ENCODE results near the gene CNPY1.

Gene CNPY1

DNA sequence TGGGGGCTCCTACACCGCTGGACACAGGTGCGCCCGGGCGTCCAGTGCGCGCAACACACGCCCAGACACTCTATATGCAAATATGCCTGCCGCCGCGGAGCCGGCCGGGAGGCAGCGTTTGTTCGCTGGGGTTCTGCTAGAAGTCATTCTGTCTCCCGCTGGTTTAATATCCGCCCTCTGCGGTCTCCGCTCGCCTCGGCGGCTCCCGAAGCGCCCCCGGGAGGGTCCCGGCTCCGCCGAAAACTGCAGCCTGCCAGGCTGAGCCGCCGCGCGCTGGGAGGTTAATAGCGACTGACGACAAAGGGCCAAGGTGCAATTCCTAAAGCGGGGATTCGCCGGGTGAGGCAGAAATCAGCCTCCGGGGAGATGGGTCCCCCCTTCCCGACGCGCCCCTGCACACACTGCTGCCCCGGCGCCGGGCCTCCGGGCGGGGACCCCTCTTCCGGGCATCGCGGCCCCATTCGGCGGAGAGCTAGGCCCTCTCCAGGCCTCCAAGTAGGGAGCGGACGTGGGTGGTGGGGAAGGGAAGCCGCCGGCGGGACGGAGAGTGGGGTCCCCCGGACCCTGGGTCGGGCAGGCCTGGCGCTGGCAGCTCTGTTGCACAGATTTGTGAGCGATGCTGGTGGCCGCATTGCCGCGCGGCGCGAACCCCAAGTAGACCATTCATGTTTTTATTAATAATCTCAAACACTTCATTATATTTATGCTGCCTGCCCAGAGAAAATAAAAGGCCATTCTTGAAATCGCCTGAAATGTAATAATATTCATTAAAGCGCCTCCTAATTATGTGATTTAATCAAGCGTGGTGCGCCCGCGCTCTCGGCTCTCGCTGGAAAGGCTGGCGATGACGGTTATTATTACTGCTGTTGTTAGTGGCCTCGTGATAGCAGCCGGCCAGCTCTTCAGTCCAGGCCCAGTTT, 79.3 kb downstream of the CNPY1 start:
- no peak for DNase-seq (ENCODE audit: low read depth)

DNA sequence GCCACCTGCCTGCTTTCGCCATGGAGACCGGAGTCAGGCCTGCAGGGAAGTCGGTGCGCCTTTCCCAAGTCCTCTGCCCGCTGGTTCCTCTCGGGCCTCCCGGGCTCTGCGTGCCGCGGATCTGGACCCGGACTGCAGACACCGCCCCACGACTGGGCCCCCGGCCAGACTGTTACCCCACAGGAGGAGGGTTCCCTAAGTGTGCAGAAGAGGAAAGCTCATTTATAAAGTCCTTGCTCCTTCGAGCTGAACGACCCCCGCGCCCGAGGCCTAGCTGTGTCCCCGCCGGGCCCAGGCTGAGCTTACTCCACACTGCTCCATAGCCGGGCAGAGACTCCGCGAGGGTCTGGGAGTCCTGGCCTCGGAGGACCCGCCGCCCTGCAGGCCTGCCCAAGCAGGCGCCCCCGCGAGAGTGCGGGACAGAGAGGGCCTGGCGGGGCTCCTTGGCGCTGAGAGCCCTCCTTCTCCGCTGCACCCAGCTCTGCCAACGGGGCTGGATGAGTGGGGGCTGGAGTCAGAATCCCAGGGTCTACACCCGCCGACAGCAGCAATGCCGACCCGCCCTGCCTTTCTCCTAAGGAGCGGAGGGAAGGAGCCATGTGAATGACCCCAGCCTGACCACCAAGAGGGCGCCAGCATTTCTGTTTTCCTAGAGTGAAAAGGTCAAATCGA, 80.1 kb downstream of the CNPY1 start:
- DNase-seq (ENCODE audit: low read depth), result no peak

DNA sequence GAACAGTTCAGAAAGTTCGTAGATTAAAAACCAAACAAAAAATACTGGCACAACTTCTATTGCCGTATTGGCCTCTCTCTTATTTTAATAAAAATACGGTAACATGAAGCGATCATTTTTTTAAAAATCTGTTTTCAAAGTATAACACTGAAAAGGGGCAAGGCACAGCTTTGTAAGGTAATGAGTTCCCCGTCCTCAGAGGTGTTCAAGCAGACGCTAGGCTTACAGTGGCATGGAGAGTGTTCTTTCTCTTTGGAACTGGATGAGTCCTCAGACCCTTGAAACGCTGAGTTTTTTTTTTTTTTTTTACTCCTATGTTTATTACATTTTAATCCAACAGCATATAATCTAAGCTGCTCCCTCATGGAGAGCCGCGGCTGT, 80.6 kb downstream of the CNPY1 start:
- no peak for DNase-seq (ENCODE audit: low read depth)

DNA sequence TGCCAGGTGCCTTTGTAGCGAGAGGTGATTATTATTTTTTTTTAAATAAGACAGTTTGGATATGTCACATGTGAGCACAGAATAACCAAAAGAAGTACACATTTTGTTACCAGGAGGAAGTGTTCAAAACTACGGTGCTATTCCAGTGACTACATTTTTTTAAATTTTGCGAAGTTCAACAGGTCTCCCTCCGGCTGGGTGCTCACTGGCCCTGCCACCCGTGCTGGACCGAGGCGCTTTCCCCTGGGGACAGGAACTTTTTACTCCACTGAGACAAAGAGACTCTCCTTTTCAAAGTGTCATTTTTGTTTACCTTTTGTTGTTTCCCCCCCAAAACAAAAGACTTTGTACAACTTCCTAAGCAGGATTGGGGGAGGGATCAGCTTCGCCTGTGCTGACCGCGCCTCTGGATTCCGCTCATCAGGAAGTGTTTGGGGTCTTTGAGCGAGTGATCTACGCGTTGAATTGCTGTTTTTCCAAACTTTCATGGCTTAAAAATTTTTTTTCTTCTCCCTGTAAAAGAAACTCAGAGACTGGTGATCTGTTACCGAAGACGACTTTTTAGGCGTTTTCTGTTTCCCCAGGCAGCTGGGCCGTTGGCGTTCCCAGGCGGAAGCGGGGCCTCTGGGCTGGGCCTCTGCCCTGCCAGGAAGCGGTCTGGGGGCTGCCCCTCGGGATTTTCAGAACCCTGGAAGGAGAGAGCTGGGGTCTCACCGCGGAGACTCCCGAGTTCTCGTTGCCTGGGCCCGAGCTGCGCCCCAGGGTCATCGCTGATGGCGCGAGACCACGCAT, 81.2 kb downstream of the CNPY1 start:
- no peak for DNase-seq (ENCODE audit: low read depth)

DNA sequence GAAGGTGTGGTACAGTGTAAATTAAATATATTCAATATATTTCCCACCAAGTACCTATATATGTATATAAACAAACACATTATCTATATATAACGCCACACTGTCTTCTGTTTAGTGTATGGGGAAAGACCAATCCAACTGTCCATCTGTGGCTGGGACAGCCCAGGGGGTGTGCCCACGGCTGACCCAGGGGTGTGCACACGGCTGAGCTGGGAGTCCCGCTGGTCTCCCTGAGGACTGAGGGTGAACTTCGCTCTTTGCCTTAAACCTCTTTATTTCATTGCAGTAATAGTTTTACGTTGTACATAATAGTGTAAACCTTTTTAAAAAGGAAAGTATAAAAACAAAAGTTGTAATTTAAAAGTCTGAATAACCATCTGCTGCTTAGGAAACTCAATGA, 82.2 kb downstream of the CNPY1 start:
- no peak for DNase-seq (ENCODE audit: low read depth)

DNA sequence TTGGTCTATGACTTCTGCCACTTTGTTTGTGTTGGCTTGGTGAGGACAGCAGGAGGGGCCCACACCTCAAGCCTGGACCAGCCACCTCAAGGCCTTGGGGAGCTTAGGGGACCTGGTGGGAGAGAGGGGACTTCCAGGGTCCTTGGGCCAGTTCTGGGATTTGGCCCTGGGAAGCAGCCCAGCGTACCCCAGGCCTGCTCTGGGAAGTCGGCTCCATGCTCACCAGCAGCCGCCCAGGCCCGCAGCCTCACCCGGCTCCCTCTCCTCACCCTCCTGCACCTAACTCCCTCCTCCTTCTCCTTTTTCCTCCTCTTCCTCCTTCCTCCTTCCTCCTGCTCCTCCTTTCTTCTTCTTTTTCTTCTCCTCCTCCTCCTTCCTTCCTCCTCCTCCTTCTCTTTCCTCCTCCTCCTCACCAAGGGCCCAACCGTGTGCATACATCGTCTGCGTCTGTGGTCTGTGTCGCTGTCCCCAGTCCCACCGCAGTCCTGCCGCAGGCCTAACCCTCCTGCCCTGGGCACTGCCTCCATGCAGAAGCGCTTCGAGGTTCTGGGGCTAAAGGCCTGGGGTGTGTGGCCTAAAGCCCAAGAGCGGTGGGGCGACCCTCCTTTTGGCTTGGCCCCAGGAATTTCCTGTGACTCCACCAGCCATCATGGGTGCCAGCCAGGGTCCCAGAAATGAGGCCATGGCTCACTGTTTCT, 83.1 kb downstream of the CNPY1 start:
- no peak for DNase-seq (ENCODE audit: low read depth)

DNA sequence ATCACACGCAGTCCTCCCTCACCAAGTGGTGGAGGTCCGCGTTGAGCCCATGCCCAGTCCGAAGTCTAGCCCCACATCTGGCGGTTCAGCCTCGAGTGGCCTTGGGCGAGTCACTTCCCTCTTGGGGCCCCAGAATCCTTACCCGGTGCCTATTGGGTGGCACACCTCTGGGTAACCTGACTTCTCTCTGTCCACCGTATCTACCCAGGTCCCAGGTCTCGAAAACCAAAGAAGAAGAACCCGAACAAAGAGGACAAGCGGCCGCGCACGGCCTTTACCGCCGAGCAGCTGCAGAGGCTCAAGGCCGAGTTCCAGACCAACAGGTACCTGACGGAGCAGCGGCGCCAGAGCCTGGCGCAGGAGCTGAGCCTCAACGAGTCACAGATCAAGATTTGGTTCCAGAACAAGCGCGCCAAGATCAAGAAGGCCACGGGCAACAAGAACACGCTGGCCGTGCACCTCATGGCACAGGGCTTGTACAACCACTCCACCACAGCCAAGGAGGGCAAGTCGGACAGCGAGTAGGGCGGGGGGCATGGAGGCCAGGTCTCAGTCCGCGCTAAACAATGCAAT, 84.1 kb downstream of the CNPY1 start:
- DNase-seq (ENCODE audit: low read depth), result no peak

DNA sequence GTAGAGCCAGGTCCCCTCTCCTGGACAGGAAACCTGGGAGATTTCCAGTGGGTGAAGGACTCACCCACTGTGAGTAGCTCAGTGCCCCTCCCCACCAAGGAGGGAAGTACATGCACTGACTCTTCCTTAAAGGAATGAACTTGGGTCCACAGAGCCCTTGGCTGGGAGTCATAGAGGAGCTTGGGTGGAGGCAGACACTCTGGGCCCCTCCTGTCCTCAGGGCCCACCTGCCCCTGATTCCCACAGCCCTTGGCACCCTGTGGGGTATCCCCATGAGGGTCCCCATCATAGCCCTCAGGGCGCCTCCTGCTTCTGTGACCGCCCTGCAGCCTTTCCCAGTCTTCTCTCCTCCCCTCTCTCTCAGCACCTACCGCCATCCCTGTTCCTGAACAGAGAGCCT, 84.7 kb downstream of the CNPY1 start:
- no peak for DNase-seq (ENCODE audit: low read depth)

DNA sequence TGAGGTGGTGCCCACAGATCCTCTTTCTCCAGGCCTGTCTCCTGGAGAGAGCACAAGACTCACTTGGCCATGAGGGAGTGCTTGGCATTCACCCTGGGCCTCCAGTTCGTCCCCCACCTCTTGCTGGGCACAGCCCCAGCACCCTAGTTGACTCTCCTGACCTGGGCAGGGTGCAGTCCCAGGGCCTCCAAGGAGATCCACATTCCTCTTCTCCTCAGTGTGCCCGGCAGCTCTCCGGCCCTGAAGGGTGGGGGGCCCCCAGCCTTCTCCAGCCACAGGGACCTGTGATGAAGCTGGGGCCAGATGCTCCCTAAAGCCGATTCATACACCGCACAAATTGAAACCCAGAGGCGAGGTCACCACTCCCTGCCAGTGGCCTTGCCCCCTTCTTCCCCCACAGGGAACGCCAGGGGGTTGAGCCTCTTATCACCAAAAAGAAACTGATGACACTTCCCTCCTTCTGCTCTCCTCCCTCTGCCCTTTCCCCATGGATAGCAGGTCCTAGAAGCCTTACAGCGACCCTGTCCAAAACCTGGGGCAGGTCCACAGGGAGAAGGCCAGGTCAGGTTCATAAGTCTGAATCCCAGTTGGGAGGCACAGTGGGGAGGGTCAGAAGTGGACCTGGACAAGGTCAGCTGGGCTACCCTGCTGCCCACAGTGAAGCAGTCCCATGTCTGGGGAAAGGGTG, 85.3 kb downstream of the CNPY1 start:
- DNase-seq (ENCODE audit: low read depth), result no peak

DNA sequence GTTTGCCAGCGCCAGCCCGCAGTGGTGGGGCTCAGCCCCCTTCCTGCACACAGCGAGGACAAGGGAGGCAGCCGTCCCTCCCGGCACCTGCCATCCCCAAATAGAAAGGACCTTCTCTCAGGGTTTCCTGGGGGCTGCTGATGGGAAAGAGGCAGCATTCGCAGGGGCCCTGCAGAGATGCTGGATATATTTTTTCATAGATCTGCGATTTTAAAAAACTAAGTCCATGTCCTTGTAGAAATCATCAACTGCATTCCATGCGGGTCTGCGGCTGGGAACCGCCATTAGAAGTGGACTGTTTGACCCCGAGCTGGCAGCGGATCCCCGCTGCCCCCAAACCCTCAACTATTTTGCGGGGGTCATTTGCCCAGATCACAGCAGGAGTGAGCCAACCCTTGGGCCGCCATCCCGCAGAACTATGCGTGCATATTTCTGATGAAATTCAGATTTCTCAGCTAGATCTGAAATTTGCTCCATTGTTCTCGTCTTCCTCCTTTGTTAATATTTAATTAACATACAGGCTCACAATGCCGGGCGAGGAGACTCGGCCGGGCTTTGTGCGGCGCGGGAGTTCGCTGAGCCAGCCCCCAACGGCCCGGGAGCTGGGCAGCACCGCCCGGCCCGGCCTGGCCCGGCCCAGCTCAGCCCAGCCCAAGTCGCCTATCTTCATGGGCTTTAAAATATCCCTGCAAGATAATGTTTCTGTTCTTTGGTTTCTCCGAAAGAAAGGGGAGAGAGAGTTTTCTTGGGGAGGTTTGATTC, 86.5 kb downstream of the CNPY1 start:
- no peak for DNase-seq (ENCODE audit: low read depth)

DNA sequence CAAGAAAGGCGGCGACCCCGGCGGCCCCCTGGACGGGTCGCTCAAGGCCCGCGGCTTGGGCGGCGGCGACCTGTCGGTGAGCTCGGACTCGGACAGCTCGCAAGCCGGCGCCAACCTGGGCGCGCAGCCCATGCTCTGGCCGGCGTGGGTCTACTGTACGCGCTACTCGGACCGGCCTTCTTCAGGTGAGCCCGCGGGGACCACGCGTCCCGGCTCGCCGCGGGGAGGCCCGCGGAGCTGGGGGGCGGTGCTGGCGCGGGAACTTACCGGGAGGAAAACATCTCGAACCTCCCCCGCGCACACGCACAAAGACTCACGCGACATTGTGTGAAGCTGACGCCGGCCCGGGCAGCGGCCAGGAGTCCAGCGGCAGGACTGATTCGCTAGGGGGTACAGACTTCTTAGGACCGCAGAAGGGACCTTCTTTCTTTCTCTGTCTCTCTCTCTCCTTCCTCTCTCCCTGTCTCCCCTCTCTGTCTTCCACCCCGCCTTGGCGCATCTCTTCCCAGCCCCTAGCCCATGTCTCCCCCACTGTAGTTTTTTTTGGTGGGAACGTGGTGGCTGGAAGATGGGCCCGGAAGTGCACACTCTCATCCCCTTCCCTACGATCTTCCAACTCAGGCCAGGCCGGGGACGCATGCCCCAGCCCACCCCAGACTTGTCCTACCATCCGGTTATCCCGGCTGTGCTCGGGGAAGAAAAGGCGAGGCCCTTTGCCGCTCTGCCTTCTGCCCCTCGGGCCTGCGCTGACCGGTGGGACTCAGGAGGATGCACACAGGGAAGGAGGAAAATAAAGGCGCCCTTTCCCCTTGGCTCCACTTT, 87.3 kb downstream of the CNPY1 start:
- DNase-seq (ENCODE audit: low read depth), result no peak

DNA sequence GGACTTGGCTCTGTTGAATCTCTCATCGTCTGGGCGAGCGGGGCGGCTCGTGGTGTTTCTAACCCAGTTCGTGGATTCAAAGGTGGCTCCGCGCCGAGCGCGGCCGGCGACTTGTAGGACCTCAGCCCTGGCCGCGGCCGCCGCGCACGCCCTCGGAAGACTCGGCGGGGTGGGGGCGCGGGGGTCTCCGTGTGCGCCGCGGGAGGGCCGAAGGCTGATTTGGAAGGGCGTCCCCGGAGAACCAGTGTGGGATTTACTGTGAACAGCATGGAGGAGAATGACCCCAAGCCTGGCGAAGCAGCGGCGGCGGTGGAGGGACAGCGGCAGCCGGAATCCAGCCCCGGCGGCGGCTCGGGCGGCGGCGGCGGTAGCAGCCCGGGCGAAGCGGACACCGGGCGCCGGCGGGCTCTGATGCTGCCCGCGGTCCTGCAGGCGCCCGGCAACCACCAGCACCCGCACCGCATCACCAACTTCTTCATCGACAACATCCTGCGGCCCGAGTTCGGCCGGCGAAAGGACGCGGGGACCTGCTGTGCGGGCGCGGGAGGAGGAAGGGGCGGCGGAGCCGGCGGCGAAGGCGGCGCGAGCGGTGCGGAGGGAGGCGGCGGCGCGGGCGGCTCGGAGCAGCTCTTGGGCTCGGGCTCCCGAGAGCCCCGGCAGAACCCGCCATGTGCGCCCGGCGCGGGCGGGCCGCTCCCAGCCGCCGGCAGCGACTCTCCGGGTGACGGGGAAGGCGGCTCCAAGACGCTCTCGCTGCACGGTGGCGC, 88.1 kb downstream of the CNPY1 start, which contains the start of gene EN2:
TSS of gene EN2 (plus strand) at position 19 of the 767 bp plus-strand sequence. CDS start at position 268, 249 bp downstream.
- no peak for DNase-seq (ENCODE audit: low read depth)

DNA sequence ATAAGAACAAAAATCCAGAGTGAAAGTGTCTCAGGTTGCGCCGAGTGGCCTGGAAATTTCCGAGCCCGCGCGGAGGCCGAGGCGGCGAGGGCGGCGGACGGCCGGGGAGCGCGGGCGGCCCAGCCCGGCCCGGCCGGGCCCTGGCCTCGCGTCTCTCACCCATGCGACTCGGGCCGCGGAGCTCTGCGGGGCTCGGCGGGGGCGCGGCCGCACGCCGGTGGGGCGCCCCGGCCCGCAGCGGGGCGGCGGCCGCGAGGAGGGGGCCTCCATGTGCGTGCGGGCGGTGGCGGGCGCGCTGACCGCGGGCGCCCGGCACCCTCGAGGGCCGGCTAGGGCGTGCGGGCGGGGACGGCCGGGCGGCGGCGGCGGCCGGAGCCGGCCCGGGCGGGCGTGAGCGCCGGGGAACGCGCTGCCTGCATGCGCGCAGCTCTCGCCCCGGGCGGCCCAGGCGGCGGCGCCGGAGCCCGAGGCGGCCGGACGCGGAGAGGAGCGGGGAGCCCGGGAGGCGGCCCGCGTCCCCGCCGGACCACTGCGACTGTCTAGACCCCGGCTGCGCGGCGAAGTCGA, 88.7 kb downstream of the CNPY1 start:
- no peak for DNase-seq (ENCODE audit: low read depth)

DNA sequence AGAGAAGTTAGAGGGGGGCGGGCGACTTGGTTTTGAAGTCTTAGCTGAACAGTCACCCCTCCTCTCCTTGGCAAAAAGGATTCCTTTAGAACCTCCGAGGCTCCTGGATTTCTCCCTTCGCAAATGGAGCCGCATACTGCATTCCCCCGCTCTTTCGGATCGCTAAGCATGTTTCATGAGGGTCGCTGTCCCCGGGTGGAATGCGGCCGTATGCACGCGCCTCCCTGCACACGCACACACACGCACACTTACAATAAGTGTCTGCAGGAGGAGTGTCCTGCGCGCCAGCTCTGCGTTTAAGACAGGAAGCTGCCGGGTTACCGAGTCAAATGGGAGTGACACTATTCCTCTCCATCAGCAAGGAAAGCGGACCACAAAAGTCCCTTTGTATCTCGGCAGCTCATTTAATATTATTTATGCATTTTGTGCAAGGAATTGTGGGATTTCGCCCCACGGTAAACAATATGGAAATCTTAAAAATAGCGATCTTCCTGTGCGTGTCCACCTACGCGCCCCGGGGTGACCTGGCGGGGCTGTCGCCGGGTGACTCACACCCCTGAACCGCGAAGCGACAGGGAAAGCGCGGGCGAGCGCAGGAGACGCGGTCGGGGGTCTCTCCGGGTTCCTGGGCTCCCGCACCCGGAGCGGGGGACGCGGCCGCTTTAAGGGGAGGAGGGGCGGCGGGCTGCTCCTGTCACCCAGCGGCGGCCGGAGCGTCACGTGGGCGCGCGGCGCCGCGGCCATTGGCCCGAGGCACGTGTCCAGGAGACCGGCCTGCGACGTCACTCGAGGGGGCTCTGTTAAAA, 89.4 kb downstream of the CNPY1 start:
- no peak for DNase-seq (ENCODE audit: low read depth)

DNA sequence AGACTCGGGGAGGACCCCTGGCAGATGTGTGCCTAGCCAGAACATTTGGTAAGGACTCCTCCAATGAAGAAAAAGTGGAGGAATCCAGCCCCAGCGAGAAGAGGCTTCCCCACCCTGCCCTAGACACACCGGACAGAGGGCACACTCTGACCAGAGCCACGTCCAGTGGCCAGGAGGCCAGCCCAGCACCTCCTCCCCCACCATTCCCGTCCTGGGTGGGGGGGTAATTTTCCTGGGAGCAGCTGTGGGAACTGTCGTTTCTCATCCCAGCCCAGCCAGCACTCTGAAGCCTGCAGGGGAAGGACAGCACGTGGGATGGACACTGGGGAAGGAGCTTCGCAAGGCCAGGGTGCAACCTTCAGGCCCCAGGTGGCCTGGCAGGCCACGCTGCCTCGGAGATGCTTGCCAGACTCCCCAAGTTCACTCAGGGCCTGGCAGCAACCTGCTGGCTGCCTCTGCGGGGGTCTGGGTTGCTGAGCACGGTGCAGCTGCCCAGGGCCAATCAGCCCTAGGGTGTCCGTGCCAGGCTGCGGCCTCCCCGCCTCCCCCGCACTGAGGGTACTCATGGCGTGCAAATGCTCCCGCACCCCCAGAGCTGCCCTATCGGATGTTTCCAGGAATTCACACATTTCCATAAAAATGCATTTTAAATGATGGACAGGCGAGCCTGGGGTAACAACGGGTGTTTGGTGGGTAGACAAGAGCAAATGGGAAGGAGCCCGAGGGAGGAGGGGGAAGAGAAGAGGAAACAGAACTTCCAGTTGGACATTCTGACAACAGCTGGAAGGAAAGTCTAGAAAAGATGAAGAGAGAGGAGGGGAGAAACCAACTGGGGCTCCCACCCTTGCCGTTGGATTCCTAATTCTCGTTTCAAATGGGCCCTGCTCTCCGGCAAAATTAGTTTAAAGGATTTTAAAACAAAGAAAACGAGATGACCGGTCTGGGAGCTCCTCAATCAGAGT, 90.3 kb downstream of the CNPY1 start:
- no peak for DNase-seq (ENCODE audit: low read depth)

DNA sequence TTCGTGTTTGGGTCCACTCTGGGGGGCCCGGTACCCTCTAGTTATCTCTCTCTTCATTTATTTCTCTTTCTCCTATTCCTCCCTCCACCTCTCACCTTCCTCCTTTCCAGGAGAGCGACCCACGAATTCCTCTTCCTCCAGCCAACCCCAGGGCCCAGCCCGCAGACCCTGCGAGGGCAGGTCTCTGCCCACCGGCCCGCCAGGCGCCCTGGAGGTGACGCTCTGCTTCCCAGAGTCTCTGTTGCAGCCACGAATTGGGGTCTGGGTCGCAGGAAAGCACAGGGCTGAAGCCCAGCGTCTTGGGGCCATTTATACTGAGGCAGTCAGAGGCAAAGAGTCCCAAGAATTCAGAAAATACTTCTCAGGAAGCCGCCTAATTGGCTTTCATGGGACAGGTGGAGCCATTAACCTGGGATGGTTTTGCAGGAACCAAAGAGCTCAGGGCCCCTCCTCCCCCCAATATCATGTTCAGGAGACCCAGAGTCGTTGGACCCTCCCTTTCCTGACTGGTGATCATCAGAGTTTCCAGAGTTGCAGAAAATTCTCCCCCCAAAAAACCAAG, 91.1 kb downstream of the CNPY1 start:
- no peak for DNase-seq (ENCODE audit: low read depth)

Measured in ELR (cell line).